Gastroesophageal sphincter (tissue), 3 donors: ENCODE data around the gene ACTR1A.

Experiments
- CTCF ChIP-seq, 4 experiments: fragments of 200-600 bp in 2 of 4; fragments of 450-650 bp in 2 of 4; sonication (generic) in 1 of 4; IDR thresholded peaks; one replicate each; pipeline ENCODE4 v1.5.1; 2017 to 2019; ENCODE audit warnings: antibody characterized with exemption in 4 of 4, mild to moderate bottlenecking in 2 of 4, moderate library complexity in 2 of 4
- EP300 ChIP-seq: sonication (generic); formaldehyde crosslinking; IDR thresholded peaks from one replicate; pipeline ENCODE4 v1.6.1; 2017; ENCODE audit warnings: antibody characterized with exemption, mild to moderate bottlenecking
- POLR2A ChIP-seq, 2 donors: fragments of 450-650 bp; IDR thresholded peaks; one replicate each; pipeline ENCODE4 v1.6.1; 2017; ENCODE audit warnings: antibody characterized with exemption in 2 of 2, mild to moderate bottlenecking in 2 of 2, moderate library complexity in 1 of 2
- POLR2AphosphoS5 ChIP-seq: sonication (generic); formaldehyde crosslinking; IDR thresholded peaks from one replicate; pipeline ENCODE4 v1.6.1; 2017; ENCODE audit warnings: antibody characterized with exemption

GRCh38 chr10:102491136-102491535 is 11.4 kb downstream of the ACTR1A start:
- TF ChIP-seq CTCF (IDR thresholded peaks at IDR 0.05) (no peak), POLR2A (IDR thresholded peaks at IDR 0.05) (no peak), EP300 (no peak), POLR2AphosphoS5 (no peak)
